ENCODE data around the gene CBX7.

- TF ChIP-seq CTCF (IDR thresholded peaks at IDR 0.05 in 8 of 11, conservative IDR thresholded peaks at IDR 0.05 in 3 of 11): no peak
- no peak for TF ChIP-seq POLR2A (IDR thresholded peaks at IDR 0.05)
- TF ChIP-seq POLR2AphosphoS5 (IDR thresholded peaks at IDR 0.05): no peak
Observed at GRCh38 chr22:39081016-39081415, 71.5 kb downstream of the CBX7 start.

All from spleen (tissue), 7 donors.